ENCODE data around the gene CCDC194. TPM values are rescaled to one million over a fixed set of nuclear protein-coding genes. Genes with fewer than 3 reads are reported as not detected.

CCDC194 gene, protein sequence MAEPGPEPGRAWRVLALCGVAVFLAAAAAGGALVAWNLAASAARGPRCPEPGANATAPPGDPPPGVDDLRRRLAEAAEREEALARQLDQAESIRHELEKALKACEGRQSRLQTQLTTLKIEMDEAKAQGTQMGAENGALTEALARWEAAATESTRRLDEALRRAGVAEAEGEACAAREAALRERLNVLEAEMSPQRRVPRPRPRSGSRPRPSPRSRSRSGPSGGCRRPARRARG
- not detected for total RNA-seq (ENCODE audit: insufficient read depth, low replicate concordance)

DNA sequence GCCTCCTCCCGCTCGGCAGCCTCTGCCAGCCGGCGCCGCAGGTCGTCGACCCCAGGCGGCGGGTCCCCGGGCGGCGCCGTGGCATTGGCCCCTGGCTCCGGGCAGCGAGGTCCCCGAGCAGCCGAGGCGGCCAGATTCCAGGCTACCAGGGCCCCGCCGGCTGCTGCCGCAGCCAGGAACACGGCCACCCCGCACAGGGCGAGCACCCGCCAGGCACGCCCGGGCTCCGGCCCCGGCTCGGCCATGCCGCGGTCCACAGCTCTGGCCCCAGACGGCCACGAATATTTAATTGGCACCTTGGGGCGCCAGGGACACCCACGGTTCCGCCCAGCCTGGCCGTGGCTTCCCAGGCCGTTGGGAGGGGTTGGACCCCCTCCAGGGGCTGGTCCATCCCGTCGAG, at the start of gene CCDC194:
TSS of gene CCDC194 (minus strand) at position 283 of the 400 bp plus-strand sequence. CDS start at position 245, 38 bp downstream.
- DNase-seq (ENCODE audit: low spot score): no peak

DNA sequence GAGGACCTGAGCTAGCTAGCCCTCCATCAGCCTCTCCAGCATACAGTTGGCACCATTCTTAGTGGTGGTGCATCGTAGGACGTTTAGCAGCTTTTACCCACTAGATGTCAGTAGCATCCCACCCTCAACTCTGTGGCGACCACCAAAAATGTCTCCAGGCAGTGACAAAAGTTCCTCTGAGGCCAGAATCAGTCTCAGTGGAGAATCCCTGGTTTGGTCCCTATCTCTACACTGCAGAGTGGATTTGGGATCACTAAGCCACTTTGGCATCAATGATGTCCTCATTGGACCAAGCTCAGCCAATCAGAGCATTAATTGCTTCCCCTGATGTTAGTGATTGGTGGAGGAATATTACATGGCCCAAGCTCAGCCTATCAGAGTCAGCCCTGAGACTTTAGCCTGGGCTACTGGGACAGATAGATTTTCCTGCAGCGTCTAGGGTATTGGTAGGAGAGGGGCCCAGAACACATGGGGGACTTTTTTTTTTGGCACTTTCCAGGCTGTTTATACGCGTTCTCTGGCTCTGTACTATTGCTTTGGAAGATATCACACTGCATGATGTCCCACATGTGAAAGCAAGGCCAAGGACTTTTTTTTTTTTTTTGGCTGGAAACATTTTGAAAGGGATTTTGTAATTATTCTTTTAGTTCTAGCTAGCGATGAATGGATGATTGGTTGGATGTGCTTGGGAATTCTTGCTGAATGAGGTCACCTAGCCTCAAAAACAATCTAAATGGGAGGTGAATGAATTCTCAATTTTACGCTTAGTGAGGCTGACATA, 47.4 kb upstream of the CCDC194 start:
- DNase-seq (ENCODE audit: low spot score): no peak

DNA sequence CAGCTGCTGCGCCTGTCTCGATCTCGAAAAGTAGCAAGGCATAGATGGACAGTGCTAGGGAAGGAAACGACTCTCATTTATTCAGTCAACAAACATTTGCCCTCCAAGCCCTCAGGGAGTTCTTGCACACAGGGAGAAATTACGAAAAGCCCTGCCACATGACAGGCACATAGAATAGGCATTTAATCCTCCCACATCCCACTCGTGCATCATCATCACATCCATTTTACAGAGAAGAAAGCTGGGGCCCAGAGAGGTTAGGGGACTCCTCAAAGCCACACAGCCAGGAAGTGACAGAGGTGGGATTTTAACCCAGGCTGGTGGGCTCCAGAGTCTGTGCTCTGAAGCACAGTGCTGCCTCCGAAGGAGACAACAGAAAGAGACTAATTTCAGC, 42.9 kb upstream of the CCDC194 start:
- no peak for DNase-seq (ENCODE audit: low spot score)

DNA sequence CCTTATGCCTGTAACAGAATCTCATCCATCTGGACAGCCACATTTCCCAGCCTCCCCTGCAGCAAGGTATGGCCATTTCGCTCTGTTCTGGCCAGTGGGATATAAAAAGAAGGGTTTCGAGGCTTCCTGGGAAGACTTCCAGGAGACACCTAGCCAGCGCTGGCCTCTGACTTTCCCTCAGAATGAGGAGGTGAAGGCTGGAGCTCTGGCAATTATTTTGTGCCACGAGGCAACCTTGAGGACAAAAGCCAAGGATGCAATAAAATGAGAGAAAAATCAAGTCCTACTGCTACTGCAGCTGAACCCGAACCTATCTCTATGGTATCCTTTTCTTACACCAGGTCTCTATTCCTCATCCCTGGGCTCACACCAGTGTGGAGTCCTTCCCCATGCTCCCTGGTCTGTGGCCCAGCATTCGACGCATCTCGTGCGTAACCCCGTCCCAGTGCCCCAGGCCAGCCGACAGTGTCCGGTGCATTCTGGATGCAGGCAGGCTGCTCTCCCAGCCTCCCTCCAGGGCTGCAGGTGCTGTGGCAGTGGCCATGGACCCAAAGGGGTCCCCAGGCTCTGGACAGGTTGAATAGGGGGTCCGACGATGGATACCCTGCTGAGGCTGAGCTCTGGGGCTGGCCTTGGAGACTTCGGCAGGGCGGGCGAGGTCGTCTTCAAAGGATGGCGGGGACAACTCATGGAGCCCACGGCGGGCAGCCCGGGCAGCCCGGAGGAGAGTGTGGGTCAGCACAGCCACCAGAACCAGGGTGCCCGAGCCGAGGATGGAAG, 42.3 kb upstream of the CCDC194 start:
- no peak for DNase-seq (ENCODE audit: low spot score)

DNA sequence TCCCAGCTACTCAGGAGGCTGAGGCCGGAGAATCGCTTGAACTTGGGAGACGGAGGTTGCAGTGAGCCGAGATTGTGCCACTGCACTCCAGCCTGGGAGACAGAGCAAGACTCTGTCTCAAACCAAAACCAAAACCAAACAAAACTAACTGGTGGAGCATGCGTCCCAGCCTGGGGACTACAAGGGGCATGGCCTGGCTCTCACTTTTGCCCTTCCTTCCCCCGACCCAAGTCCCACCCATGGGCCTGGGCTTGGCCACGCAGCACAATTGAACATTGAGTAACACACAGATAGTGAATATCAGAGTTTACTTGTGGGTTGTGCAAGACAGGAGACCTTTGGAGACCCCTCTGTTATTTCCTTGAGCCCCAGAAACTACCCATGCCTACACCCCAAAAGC, 41.2 kb upstream of the CCDC194 start:
- DNase-seq (ENCODE audit: low spot score): no peak

DNA sequence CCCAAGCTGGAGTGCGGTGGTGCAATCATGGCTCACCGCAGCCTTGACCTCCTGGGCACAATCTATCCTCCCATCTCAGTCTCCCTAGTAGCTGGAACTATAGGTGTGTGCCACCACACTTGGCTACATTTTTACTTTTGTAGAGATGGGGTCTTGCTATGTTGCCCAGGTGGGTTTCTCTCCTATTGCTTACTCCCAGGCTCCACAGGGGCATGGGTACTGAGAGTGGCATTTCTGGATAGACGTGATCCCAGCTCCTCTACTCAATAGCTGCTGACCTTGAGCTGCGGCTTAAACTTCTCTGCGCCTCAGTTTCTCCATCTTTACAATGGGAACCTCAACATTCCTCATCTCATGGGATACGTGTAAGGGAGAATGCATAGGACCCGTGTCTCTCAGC, 37.4 kb upstream of the CCDC194 start:
- DNase-seq (ENCODE audit: low spot score): no peak

DNA sequence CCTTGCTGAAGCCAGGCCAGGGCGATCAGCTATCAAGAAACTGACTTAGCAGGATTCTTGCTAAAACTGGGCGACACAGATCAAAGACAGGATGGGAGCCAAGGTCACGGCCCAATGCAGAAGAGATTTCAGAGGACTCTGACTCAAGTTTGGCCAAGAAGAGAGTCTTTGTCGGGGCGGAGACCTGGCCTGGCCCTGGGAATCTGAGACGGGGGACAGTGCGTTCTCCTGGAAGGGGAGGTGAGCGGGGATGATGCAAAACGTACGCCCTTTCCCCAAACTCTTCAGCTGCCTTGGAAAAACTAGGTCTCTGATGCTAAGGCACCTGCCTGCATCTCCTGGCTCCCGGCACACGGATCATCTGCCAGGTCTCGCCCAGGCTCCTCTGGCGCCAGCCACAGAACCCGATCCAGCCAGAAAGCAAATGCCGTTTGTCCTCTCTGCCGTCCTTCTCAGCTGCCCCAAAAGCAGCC, 35.7 kb upstream of the CCDC194 start:
- DNase-seq (ENCODE audit: low spot score): peak; percentile 61

DNA sequence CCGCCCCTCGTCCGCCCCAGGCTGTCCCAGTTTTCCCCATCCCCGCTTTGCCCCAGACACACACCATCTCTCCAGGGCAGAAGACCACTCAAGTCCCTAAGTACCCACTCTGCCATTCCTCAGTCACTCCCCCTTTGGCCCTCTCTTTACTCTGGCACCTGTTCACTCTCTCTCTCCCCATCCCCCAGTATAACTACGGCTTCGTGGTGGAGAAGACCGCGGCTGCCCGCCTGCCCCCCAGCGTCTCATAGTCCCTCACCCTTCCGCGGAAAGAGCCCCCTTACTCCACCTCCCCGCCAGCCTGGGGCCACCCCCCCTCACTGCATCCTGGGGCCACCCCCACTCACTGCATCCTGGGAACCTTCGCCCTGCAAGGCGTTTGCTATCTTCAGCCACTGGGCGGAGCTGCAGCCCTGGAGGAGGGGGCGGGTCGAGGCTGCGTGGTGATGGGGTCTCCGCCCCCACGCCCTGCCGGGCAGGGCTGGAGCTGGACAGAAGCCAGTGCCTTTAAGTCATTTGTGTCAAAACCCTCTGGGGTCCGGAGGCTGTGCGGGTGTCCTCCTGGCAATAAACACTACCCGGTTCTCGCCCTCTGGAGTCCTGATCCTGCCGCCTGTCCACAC, 30.9 kb upstream of the CCDC194 start:
- DNase-seq (ENCODE audit: low spot score): peak; percentile 45

DNA sequence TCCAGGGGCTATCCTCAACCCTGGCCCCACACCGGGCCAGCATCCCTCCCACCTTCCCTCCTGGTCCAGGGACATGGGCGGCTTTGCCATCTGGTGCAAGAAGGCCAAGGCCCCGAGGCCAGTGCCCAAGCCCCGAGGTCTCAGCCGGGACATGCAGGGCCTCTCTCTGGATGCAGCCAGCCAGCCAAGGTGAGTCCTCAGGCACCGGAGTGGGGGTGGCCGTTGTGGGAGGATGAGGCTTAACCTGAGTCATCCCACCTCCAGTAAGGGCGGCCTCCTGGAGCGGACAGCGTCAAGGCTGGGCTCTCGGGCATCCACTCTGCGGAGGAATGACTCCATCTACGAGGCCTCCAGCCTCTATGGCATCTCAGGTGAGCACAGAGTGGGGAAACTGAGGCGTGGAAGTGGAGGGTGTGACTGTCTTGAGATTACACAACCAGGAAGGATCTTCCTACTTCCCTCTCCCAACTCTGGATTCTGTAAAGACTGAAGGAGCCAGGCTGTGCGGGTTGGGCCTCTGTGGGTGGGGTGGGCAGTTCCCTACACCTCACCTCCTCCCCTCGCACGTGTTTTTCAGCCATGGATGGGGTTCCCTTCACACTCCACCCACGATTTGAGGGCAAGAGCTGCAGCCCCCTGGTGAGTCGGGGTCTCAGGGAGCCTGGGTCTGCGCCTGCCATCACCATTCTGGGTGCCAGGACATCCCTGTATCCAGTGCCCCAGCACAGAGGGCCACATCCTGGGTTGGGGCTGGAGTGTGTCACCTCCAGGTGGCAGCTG, 29.6 kb upstream of the CCDC194 start:
- no peak for DNase-seq (ENCODE audit: low spot score)

DNA sequence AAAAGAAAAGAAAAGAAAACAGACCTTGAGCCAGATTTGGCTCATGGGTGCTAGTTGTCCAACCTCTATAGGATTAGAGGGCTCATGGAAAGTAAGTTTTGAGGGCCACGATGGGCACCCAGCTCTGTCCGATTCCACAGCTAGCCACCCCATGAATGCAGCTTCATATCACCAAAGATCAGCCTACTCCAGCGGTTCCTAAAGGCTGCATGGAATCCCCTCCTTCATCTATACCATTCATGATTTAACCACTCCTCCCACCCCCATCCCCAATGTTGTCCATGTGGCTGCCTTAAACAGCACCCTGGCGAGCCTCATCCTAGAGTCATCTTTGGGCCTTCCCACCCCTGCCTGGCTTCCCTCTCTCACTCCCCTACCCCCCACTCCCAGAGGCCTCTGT, 27.9 kb upstream of the CCDC194 start:
- DNase-seq (ENCODE audit: low spot score): no peak

DNA sequence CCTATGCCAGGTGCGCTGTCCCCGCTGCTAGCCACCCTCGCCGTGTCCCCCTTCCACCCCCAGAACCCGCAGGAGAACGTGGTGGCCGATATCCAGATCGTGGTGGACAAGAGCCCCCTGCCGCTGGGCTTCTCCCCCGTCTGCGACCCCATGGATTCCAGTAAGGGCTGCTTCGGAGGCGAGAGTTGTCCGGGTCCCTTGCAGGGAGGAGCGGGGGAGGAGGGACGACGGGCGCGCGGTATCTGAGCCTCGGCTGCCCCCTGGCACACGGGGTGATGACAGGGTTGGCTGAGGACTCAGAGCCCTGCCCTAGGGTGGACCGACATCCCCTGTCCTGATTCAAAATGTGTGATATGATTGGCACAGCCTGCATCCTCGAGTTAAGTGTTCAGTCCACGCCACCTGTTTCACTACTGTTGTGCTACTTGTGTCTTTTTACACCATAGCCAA, 26.5 kb upstream of the CCDC194 start:
- DNase-seq (ENCODE audit: low spot score): peak; percentile 47

DNA sequence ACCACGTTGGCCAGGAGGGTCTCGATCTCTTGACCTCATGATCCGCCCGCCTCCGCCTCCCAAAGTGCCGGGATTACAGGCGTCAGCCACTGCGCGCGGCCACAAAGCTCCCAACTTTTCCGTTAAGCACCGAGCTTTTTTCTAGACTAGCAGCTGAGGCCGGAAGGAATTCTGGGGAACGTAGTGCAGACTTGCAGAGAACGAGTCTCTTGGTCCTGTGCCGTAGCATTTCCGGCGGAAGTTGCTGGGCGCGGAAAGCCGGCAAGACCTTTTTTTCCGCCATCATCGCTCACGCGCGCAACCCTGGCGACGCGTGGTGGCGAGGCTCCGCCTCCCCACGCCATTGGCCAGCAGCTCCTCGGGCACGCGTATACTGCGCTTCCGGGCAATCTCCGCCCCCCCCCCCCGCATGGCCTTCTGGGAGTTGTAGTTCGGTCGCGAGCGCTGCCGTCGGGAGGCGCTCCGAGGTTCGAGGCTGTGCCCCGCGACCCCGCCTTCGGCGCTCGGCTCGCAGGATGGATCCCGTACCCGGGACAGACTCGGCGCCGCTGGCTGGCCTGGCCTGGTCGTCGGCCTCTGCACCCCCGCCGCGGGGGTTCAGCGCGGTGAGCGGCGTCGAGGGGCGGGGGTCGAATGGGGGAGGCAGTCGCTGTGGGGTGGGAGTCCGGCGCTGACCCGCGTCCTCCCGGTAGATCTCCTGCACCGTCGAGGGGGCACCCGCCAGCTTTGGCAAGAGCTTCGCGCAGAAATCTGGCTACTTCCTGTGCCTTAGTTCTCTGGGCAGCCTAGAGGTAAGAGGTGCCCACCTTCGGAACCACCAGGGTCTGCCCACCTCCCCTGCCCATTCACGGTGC, 25.9 kb upstream of the CCDC194 start, which contains the start of gene MVB12A:
TSS of gene MVB12A (plus strand) at position 427 of the 854 bp plus-strand sequence. CDS start at position 516, 89 bp downstream.
- DNase-seq (ENCODE audit: low spot score): peak; percentile 100

DNA sequence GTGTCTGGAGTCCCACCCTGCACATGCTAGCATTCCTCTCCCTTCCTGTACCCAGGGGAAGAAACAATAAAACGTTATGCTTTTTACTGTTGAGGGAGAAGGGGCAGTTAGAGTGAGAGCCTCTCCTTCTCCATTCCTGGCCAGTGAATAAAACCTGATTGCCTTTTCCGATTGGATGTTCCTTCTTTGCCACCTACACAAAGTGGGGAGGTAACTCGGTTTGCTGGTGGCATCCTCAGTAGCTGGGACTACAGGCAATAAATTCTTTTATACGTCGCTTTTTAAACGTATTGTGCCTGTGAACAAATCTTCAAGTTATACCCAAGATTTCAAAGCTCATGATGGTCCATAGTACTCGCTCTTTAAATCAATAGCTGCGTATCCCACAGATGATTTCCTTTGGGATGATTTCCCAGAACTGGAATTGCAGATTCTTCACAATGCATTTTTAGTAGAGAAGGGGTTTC, 25.2 kb upstream of the CCDC194 start:
- no peak for DNase-seq (ENCODE audit: low spot score)

DNA sequence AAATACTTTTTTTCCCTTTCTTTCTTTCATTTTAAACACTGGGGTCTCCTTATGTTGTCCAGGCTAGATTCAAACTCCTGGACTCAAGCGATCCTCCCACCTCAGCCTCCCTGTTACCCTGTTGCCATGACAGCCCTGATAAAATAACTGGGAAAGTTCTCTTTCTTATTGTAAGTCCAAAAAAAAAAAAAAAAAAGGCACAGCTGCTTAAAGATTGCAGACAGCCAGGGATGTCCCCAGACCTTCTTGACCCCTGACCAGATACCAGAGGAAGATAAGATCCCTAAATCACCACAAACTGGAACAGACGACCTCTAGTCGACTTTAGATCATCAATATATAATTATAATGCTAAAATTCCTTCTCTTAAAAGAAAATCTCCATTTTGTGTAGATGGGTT, 24.7 kb upstream of the CCDC194 start:
- no peak for DNase-seq (ENCODE audit: low spot score)

DNA sequence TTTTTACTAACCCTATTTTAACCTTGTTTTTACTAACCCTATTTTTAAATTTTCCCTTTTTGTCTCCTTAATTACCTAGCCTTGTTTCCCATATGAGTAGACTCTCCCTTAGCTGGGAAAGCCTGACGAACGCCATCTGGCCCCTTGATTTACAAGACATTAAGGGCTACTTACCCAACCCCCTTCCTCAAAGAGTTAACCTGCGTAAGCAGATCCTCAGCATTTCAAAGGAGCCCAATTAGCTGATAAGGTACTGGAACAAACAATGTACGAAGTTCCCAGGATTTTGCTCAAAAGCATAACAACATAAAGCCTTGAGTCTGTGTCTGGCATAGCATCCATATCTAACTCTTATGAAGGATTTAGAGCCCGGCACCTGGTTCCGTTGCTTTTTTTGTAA, 21.1 kb upstream of the CCDC194 start:
- DNase-seq (ENCODE audit: low spot score): peak; percentile 53

DNA sequence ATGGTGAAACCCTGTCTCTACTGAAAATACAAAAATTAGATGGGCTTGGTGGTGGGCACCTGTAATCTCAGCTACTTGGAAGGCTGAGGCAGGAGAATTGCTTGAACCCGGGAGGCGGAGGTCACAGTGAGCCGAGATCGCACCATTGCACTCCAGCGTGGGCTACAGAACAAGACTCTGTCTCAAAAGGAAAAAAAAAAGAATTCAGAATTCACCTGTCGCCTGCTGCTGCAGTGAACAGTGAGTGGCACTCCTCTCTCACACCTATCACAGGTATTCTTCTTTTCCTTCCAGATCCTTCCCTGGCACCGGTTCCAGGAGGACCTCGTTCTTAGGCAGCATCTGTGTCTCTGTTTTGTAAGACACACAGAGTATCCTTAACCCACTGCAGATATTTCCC, 20.1 kb upstream of the CCDC194 start:
- DNase-seq (ENCODE audit: low spot score): no peak

DNA sequence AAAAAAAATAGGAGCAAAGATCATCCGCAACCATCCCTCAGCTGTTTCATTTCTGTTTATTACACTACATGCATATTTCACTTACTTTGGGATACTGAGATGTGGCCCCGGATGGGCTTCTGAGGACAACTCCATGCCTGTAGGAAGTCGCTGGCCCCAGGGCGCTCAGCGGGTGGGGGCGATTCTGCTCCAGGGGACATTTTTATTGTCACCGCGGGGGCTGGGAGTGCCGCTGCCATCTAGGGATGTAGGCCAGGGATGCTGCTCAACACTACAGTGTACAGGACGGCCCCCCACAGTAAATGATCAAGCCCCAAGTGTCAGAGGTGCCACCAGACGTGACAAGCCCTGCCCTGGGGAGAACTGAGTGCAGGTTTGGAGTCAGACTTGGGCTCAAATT, 17.8 kb upstream of the CCDC194 start:
- DNase-seq (ENCODE audit: low spot score): no peak

DNA sequence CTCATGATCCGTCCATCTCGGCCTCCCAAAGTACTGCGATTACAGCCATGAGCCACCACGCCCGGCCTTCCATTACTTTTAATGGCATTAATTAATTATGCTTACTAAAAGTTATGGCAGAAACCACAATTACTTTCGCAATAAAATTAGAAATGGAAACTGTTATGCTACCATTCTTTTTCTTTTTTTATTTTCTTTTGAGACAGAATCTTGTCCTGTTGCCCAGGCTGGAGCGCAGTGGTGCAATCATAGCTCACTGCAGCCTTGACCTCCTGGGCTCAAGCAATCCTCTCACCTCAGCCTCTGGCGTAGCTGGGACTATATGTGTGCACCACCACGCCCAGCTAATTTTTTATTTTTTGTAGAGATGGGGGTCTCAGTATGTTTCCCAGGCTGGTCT, 16.0 kb upstream of the CCDC194 start:
- no peak for DNase-seq (ENCODE audit: low spot score)

DNA sequence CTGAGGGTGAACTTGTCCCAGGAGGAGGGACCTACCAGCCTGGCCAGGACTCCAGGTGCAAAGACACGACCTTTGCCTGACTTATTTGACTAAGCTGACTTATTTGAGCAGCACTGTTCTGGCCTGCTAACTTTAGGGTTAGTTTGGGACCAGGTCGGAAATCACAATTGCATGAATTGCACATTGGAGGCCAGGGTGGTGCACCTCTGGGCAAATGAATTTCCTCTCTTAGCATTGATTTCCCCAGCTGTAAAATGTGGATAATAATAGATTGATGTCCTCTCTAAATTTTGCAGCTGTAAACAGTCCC, 12.8 kb upstream of the CCDC194 start:
- no peak for DNase-seq (ENCODE audit: low spot score)
